Left colon (tissue), 2 donors: Measurements from ENCODE around the gene UBR3. TPM values are rescaled to one million over a fixed set of nuclear protein-coding genes. Genes with fewer than 3 reads are reported as not detected.

Source experiments
- ATAC-seq: fragments of 200-7000 bp; cut with Tn5 transposase; one replicate; pipeline ENCODE4 v1.9.1; 2020; ENCODE audit warnings: mild to moderate bottlenecking, moderate library complexity
- DNase-seq, 2 donors: peaks; one replicate each; pipeline ENCODE4 v3.0.0-alpha.2; 2020
- intact Hi-C, 2 donors: fragments of 100-400 bp; cut with DNase I in 1 of 2; cut with micrococcal nuclease in 1 of 2; formaldehyde crosslinking; loops; one replicate each; pipeline versions ENCODE4 v1.11.2 to v1.14.0; 2022; cut with DNase I, micrococcal nuclease
- total RNA-seq, 2 donors: library from RNA; stranded (reverse); fragmentation: NEBNext Ultra II Directional; extraction: Animal tissue kit (Norgen Biotek cat#: 25700); gene quantifications; one replicate each; pipeline ENCODE4 v1.2.1, GENCODE V29; 2021
- donor health status: DM: no; HTN: no; CAD: no.
- donor health status: DM: yes; HTN: yes; CAD: no.

Gene UBR3
- total RNA-seq, 2 donors from 2014 or later, result 36.8 to 41.5 TPM

DNA sequence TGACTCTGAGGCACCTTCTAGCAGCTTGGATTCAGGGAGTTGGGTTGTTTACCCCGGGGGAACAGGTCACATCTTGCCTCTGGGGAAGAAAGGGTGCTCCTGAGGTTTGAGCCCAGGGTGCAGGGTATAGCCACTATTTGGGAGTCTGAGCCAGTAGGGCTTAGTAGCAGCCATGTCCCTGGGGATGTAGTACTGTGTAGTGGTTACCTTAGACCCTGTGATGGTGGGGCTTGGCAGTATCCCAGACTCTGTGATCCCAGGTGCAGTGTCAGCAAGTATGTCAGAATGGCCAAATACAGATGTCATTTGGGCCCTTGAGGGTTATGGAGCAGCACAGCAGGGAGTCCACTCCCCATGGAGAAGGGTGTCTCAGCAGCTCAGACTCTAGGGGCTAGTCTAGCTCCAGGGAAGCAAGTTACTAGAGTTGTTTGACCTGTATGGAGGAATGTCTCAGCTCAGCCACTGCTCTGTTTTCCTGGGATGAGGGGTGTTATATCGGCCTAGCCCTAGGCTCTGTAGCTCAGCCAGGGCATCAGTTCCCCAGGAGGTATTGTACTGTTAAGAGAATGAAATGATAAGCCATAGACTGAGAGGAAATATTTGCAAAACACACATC, 151.3 kb downstream of the UBR3 start:
- ATAC-seq, result no peak
- no peak for DNase-seq
- intact Hi-C loops, result no loop called here

DNA sequence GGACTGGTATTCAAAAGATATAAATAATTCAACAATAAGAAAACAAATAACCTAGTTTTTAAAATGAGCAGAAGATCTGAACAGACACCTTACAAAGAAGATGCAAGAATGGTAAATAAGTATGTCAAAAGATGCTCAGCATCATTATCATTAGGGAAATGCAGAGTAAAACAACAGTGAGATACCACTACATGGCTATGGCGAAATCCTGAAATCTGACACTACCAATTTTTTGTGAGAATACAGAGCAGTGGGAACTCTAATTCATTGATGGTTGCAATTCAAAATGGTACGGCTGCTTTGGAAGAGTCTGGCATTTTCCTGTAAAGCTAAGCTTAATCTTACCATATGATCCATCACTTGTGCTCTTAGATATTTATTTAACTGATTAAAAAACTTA, 151.8 kb downstream of the UBR3 start:
- DNase-seq (no peak), ATAC-seq (no peak)
- intact Hi-C loops, result no loop called here

DNA sequence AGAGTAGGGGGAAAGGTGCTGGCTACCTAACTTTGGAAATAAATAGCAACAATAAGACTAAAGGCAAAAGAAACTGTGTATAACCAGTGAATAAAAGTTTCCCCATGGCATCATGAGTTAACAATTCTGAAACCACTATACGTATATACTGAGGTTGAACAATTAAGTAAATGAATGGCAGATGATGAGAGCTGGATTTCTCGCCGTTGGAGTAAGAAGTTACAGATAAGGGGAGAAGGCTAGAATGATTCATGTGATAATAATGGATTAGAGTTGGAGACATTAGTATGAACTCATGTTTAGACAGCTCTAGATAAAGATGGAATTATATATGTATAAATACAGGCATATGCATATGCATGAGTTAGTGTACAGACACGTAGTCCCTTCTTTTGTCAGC, 152.7 kb downstream of the UBR3 start:
- DNase-seq (no peak), ATAC-seq (no peak)
- intact Hi-C loops, result no loop called here

DNA sequence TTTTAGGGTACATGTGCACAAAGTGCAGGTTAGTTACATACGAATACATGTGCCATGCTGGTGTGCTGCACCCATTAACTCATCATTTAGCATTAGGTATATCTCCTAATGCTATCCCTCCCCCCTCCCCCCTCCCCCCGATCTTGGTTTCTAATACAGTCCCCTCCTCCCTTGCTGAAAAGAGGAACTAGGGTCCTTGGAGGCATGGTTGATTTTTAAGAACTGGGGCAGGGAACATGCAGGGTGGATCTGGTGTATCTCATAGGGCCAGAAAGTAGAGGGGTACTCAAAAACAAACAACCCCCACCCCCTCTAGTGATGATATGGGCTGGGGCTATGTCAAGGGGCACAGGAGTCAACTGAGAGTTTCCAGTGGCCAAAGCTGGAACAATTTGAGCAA, 153.4 kb downstream of the UBR3 start:
- ATAC-seq (no peak), DNase-seq (no peak)
- intact Hi-C loops, result no loop called here

DNA sequence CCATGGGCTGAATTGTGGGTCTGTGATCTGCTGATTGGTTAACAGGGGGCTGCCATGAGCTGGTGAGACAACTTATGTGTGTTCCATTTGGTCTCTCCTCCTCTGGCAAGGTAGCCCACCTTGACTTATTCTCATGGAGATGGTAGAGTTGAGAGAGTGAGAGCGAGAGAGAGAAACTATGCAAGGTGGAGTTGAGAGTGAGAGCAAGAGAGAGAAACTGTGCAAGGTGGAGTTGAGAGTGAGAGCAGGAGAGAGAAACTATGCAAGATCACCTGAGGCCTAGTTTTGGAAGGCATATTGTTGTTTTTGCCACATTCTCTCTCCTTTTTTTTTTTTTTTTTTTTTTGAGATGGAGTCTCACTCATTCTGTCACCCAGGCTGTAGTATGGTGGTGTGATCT, 155.7 kb downstream of the UBR3 start:
- ATAC-seq (no peak), DNase-seq (no peak)
- intact Hi-C loops, result no loop called here

DNA sequence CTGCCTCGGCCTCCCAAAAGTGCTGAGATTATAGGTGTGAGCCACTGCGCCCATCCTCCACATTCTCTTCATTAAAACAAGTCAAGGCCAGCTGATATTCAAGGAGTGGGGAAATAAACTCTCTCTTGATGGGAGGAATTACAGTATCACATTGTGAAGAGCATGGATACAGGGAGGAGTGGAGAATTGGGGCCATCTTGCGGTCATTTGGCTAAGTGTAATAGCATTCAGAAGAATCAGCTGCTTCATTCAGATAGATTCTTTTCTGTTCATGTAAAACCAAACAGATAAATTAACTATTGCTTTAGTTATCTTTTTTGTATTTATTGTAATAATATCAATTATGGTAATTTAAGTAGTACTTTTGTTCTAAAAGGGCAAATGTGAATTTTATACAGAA, 156.3 kb downstream of the UBR3 start:
- ATAC-seq, result no peak
- DNase-seq, result no peak
- intact Hi-C loops, result no loop called here

DNA sequence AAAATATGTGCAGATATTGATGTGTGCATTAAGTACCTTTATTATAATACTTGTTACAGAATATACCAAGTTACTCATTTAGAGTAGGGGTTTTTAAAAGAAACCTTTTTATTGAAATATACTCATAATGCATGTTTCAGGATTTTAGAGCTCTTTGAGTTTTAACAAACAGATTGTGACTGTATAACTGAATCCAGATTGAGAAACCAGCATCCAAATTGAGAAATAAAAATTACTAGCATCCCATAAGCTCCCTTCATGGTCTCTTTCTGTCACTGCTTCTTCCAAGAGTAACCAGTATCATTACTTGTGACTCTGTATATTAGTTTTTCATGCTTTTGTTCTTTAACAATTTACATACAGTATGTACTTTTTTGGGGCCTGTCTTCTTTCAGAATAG, 156.9 kb downstream of the UBR3 start:
- no peak for DNase-seq
- ATAC-seq, result no peak
- intact Hi-C loops, result no loop called here

DNA sequence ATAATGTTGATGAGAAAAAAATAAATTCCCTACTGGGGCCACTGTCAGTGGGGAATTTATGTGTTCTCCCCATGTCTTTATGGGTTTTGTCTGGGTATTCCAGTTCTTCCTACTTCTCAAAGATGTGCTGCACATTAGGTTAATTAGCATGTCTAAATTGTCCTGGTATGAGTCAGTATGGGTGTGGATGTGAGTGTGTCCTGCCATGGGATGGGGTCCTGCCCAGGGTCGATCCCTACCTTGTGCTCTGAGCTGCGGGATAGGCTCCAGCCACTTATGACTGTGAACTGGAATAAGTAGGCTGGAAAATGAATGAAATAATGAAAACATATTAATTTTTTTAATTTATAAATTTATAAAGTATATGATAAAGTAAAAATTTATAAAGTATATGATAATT, 167.5 kb downstream of the UBR3 start:
- intact Hi-C loops, result no loop called here
- ATAC-seq (no peak), DNase-seq (no peak)

DNA sequence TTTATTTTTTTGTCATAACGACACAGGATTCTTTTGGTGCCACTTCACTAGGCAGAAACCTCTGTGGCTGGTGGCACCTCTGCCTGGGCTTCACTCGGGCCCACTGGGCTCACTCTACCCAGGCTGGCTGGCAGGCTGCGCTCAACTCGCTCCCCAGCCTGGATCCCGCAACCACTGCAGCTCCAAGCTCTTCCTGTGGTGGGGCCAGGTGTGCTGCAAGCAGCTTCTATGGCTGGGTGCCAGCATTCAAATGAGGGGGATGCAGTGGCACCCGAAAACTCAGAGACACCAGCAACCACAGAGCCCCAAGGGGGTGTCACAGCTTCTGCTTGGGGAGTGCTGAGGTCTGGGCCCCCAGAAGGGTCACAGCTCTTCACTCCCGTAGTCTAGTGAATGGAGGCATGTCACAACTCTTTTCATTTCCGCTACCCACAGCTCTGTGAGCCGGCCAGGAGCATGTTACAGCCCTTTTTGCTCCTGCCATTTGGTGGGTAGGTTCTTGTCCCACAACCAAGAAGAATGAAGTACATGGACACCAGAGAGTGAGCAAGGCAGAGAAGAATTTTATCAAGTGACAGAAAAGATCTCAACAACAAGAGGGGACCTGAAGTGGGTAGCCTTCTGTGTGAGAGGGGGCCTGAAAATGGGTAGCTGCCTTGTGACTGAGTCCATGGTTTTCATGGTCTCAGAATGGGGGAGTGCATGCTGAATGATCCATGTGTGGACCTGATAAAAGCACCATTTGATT, 170.1 kb downstream of the UBR3 start:
- DNase-seq, result no peak
- intact Hi-C loops, result no loop called here
- no peak for ATAC-seq

DNA sequence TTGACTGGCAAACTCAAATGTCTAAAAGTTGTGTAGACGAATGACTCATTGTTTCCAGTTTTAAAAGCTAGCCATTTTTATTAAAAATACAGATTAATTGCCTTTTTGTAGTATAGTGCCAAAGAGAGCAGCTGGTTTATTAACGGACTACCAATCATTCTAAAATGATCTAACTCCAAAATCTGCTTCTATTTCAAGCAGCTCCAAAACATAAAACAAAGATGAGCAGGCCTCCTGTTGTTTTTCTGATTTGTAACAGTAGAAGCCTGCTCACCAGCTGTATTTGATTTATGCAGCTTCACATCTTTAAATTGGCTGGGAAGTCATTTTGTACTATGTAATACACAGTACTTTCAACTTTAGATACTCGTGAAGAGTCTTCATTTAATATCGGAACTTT, 171.8 kb downstream of the UBR3 start:
- DNase-seq (no peak), ATAC-seq (no peak)
- intact Hi-C loops, result no loop called here

DNA sequence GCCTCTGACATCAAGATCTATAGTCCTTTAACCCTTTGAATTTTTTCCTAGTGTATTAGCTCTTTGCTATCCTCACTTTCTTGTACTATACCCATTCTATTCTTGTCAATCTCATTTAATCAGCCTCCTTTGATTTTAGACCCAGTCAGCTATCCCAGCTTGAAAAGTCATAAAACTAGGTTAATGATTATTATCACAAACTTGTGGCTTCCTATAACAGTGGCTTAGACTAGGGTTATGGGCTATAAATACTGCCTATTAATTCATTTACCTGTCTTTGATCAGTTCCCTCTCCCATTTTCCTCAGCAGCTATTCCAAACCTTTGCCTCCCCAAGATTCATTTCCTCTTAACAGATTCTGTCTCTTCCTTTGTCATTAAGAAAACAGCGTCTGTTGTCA, 174.8 kb downstream of the UBR3 start:
- ATAC-seq (no peak), DNase-seq (no peak)
- intact Hi-C loops, result no loop called here

DNA sequence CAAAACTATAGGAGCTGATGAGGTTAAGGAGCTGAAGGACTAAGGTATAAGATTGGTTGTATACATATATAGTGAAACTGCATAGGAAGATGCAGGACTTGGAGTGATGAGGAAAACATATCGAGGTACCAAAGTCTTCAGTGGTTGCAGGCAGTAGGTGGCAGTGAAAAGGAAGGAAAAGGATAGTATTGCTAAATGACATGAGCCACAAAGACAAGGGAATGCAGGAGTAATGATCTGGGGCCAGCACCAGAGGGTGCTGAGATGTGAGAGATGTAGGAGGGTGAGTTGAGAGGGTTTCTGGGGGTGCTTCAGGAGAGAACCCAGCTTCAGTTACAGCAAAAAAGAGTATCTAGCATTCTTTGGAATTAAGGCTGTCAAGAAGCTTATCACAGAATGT, 178.4 kb downstream of the UBR3 start:
- ATAC-seq, result no peak
- intact Hi-C loops, result no loop called here

DNA sequence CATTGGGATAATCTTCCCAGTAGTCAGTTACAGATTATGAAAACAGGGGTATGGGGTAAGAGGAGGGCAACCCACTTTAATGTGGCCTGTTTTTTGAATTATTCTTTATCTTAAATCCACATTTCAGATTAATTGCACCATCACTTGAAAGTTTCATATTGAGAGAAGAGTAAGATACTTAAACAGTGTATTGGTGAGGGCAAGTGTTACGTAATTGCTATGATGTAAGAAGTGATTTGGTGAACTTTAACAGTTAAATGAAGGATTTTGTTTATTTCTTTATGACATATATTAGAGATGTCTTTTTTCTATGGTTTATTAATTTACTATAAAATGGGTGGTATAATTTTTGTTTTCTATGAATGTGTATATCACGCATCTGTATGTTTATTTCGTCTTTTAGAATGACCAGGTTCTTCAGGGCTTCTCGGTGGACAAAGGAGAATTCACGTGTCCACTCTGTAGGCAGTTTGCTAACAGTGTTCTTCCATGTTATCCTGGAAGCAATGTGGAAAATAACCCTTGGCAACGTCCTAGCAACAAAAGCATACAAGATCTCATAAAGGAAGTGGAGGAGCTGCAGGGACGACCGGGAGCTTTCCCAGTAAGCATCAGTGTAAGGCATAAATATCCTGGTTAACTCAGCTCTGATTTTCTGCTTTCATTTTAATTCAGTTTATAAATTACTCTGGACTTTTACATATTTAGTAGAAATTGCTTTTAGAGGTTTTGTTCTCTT, 179.5 kb downstream of the UBR3 start:
- DNase-seq (no peak), ATAC-seq (no peak)

More for the DNA sequence above, 178.4 kb downstream of the UBR3 start:
- DNase-seq, result no peak

DNA sequence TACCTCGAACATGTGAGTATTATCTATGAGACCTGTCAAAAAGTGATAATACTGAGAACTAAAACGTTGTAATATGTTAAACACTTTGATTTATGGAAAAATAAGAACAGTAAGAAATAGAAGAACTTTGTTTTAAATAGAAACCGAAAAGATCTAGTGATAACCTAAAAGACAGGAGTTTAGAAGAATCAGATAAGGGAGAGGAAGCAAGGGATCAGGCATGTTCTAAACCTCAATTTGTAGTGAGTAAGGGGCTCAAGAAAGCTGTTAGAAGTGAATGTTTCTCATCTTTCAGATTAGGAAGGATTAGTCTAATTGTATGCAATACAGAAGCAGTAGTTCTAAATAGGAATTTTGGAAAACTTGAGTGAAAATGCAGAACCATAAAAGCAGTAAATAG, 182.0 kb downstream of the UBR3 start:
- no peak for ATAC-seq
- intact Hi-C loops, result no loop called here
- DNase-seq, result no peak

More for the DNA sequence above, 179.5 kb downstream of the UBR3 start:
- intact Hi-C loops, result no loop called here

DNA sequence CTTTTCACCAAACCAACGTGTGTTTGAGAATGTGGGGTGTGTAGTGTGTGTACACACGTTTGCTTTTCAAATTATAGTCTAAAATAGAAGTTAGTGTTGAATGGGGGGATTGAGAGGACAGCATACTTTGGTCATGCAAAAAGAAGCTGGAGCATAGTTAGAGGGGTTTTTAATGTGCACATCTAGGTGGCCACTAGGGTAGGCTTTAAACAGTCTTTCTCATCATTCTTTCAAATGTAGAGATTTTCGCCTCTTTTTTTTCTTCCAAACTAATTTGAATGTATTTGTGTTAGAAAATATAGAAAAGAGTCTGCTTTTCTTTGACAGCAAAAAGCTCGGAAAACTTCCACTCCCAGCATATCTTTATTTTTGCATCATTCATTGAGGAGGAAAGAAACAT, 185.5 kb downstream of the UBR3 start:
- ATAC-seq (no peak), DNase-seq (no peak)
- intact Hi-C loops, result no loop called here

DNA sequence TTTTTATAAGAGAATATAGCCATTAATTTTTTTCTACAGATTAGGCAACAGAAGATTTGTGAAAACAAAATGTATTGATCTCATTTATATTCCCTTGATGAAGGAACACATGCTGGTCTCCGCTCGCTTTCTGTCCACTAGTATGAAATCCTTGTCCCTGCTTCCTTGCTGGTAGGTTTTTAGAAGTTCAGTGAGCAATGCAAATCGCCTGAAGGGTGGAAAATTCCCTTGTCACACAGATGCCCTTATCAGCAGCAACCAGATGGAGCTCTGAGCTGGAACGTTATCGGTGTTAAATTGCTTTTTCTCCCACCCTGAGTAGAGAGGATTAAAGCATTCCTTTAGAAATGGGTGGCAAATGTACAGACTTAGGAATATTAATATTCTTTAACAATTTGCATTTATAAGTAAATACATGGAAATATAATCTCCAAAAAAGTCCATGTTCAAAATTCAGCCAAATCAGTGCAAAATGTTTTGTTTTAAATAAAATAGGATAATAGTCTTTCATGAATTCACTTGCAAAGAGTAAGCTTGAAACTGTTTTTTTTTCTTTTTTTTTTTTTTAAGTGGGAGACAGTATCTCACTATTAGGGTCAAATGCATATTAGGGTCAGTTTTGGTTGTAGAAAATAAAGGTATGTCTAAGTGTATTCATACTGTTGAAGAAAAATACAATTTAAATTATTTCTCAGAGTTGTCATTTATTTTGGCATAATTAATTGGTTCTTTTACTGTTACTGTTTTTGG, 186.7 kb downstream of the UBR3 start:
- DNase-seq, result no peak
- no peak for ATAC-seq

DNA sequence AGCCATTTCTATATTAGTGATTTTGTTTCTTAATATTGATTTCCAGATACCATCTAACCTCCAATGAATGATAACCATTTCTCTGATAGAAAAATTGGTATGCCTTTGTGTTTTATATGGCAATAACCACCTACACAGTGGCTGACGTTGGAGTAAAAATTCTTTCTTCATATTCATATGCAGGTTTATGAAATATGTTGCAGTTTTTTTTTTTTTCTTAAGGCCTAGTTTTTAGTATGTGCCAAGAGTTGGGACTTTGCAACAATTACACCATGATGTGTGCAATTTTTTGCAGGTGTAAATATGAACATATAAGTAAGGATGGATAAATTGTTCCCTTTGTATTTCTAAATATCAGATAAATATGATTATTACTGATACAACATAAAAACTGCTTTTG, 187.5 kb downstream of the UBR3 start:
- no peak for DNase-seq
- intact Hi-C loops, result no loop called here
- ATAC-seq, result no peak

More for the DNA sequence above, 186.7 kb downstream of the UBR3 start:
- intact Hi-C loops, result no loop called here

DNA sequence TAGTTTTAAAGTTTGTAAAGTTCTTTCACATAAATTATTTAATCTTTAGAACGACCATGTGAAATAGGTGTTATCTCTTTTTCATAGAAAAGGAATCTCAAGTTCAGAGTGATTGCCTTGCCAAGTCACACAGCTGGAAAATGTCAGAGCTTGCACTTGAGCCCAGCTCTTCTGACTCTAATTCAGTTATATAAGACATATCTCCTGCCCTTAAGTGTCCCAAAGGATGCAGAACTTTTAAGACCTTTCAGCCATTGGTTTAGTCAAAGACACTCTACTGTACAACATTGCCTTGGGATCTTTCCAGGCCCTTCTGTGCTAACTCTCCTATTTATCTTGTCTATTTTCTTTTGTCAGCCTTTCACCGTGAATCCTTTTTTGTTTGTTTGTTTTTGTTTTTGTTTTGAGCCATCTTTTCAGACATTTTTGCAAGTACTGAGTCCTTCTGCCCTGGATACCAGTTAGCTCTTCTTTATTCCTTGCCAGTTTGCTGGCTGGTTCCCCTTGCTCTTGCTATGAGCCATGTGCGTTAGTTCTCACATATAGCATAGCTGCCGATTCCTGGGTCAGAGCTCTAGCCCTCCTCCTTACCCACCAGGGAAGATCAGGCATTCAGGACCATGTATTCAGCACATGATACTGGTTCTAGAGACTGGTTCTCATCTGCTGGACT, 190.7 kb downstream of the UBR3 start:
- ATAC-seq (no peak), DNase-seq (no peak)
- intact Hi-C loops, result no loop called here
